BE2C (cell line): ENCODE data around the gene JRKL. TPM values are rescaled to one million over a fixed set of nuclear protein-coding genes. Genes with fewer than 3 reads are reported as not detected.

Experiments used
- DNase-seq: peaks from one replicate; pipeline ENCODE4 v3.0.0-alpha.2; 2020
- H3K27me3 ChIP-seq: fragments of 250-450 bp; sonication (Bioruptor Pico); 2 replicates; pipeline ENCODE4 v1.5.1; 2020; ENCODE audit warnings: mild to moderate bottlenecking
- H3K36me3 ChIP-seq: fragments of 250-450 bp; sonication (Bioruptor Pico); 2 replicates; pipeline ENCODE4 v1.5.1; 2020; ENCODE audit warnings: mild to moderate bottlenecking
- H3K4me1 ChIP-seq: fragments of 250-450 bp; sonication (Bioruptor Pico); 2 replicates; pipeline ENCODE4 v1.5.1; 2020
- H3K4me3 ChIP-seq: 2 replicates; pipeline ENCODE4 v1.5.1; 2011; ENCODE audit warnings: low read depth, low read length
- H3K9me3 ChIP-seq: fragments of 250-450 bp; sonication (Bioruptor Pico); 2 replicates; pipeline ENCODE4 v1.5.1; 2020
- CTCF ChIP-seq: IDR thresholded peaks from 2 replicates; pipeline ENCODE4 v1.5.1; 2012; ENCODE audit warnings: mild to moderate bottlenecking, low read depth, low read length
- polyA plus RNA-seq: library from polyadenylated mRNA; unstranded; fragments of >200 nt; gene quantifications from one replicate; pipeline ENCODE4 v1.2.1, GENCODE V29; 2012; ENCODE audit warnings: low read depth, missing spikeins; ENCODE audit not compliant: insufficient read length, insufficient read depth

JRKL gene
- 15.4 TPM for polyA plus RNA-seq

- Histone ChIP-seq H3K27me3 (no peaks in the 10 kb centered on the region), H3K9me3 (no peaks in the 10 kb centered on the region), H3K4me1 (peaks cover 10% of the 10 kb centered on the region), H3K4me3 (peak within 1 kb of the TSS; percentile 91), H3K36me3 (no peaks in the 10 kb centered on the region)
- TF ChIP-seq CTCF = no peak
- peak; percentile 99 for DNase-seq
These were observed at the start of gene JRKL, which contains the start of gene CCDC82 for GRCh38 chr11:96389720-96390487. Gene JRKL, plus strand, starts transcription at chr11:96390013. Its CDS starts 637 bp downstream, at chr11:96390650. Gene CCDC82, minus strand, starts transcription at chr11:96389912. Its CDS starts 5,165 bp downstream, at chr11:96384747.

- H3K4me3 ChIP-seq = no peak overlapping the region
- H3K27me3 ChIP-seq = no peaks in the 10 kb centered on the region
- no peak for DNase-seq
- TF ChIP-seq CTCF = no peak
- no peaks in the 10 kb centered on the region for H3K36me3 ChIP-seq
- no peaks in the 10 kb centered on the region for H3K9me3 ChIP-seq
- H3K4me1 ChIP-seq = peaks cover 15% of the 10 kb centered on the region; the same call in 1 of the 2 replicates
These were observed 49.3 kb upstream of the JRKL start for GRCh38 chr11:96340555-96340885.

- H3K4me3 ChIP-seq = peak overlapping the region; percentile 88
- H3K36me3 ChIP-seq = no peaks in the 10 kb centered on the region
- TF ChIP-seq CTCF = peak; percentile 36; the same call in 1 of the 2 replicates
- H3K4me1 ChIP-seq = peaks cover 15% of the 10 kb centered on the region; the same call in 1 of the 2 replicates
- DNase-seq = peak; percentile 75
- no peaks in the 10 kb centered on the region for H3K9me3 ChIP-seq
- no peaks in the 10 kb centered on the region for H3K27me3 ChIP-seq
These were observed 48.4 kb upstream of the JRKL start for GRCh38 chr11:96341211-96342013.

- no peak for TF ChIP-seq CTCF
- peaks cover 10% of the 10 kb centered on the region; the same call in 1 of the 2 replicates for H3K4me1 ChIP-seq
- no peak for DNase-seq
- no peaks in the 10 kb centered on the region for H3K27me3 ChIP-seq
- peak overlapping the region; percentile 88 for H3K4me3 ChIP-seq
- no peaks in the 10 kb centered on the region for H3K36me3 ChIP-seq
- H3K9me3 ChIP-seq = no peaks in the 10 kb centered on the region
These were observed 47.5 kb upstream of the JRKL start for GRCh38 chr11:96342014-96342960.

- Histone ChIP-seq H3K36me3 (no peaks in the 10 kb centered on the region), H3K4me1 (peaks cover 1% of the 10 kb centered on the region; the same call in 1 of the 2 replicates), H3K4me3 (peak within 1 kb of the TSS; percentile 88), H3K9me3 (no peaks in the 10 kb centered on the region), H3K27me3 (no peaks in the 10 kb centered on the region)
- DNase-seq = peak; percentile 94
- TF ChIP-seq CTCF = peak; percentile 80
These were observed 46.7 kb upstream of the JRKL start, which contains the start of gene MAML2 for GRCh38 chr11:96342961-96343711. Gene MAML2, minus strand, starts transcription at chr11:96343195. Its CDS starts 1,300 bp downstream, at chr11:96341895.
